Measurements from ENCODE around the gene FBXO21. TPM values are rescaled to one million over a fixed set of nuclear protein-coding genes. Genes with fewer than 3 reads are reported as not detected.
"Not testable (repeated sequence)": the region's sequence is repeated elsewhere in the genome, so short reads cannot be mapped to it uniquely, and the experiment has no call there.

The FBXO21 gene
- total RNA-seq, 1 experiment from 2014 or later = 230 TPM

DNA sequence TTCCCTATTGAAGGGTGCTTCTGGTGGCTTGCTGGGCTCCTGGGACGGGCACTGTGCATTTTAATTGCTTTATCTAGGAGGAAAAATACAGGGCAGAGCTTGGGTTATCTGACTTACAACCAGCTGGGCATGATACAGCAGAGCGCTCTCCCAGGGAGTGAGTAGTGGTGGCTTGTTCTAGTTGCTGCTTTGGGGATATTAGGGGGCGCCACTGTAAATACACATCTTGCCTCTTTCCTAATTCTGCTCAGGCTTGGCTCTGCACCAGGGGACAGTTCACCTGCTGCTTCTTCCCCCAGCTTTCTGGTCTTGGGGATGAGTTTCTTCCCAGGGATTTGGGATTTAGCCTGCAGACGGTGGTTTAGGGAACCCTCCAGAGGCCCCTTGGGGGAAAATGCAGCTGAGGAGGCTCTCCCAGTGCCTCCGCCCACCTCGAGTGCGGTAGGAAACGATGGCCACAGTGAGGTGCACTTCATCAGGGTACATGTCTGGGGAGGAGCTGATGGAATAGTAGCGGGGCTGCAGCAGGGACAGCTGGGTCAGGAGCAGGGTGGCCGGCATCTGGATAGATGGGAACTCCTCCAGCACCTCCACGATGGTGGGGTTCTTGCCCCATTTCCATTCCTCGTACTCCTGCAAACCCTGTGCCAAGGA is 36.9 kb upstream of the FBXO21 start:
- Histone ChIP-seq H3K4me3 (ENCODE audit: low read length) (no peak overlapping the region), H3F3A (ENCODE audit: low read length, unreplicated experiment) (no peaks in the 10 kb centered on the region), H3K9me3 (ENCODE audit: low read length) (no peaks in the 10 kb centered on the region), H3K4me2 (ENCODE audit: low read length) (no peak overlapping the region), H3K27ac (ENCODE audit: low read length) (no peak overlapping the region), H3K79me2 (ENCODE audit: low read length) (no peaks in the 10 kb centered on the region), H3K9me2 (replicated peaks; ENCODE audit: low read length) (no peaks in the 10 kb centered on the region), H3K36me3 (ENCODE audit: low read depth, low read length) (no peaks in the 10 kb centered on the region), H3K9ac (ENCODE audit: low read length) (no peak overlapping the region), H3K27me3 (ENCODE audit: low read length) (no peaks in the 10 kb centered on the region), H4K20me1 (ENCODE audit: low read length) (no peaks in the 10 kb centered on the region), H2AFZ (ENCODE audit: low read length) (no peak overlapping the region), H3K4me1 (ENCODE audit: insufficient read depth, low read length) (peaks cover 3% of the 10 kb centered on the region; the same call in 1 of the 2 replicates)
- ChIA-PET CTCF (no interaction called here), POLR2A (ENCODE audit: unreplicated experiment) (no interaction called here)
- no TSS peak for BruUV-seq (replicated peaks)
- no peak for ATAC-seq
- TF ChIP-seq, protein P1, sequence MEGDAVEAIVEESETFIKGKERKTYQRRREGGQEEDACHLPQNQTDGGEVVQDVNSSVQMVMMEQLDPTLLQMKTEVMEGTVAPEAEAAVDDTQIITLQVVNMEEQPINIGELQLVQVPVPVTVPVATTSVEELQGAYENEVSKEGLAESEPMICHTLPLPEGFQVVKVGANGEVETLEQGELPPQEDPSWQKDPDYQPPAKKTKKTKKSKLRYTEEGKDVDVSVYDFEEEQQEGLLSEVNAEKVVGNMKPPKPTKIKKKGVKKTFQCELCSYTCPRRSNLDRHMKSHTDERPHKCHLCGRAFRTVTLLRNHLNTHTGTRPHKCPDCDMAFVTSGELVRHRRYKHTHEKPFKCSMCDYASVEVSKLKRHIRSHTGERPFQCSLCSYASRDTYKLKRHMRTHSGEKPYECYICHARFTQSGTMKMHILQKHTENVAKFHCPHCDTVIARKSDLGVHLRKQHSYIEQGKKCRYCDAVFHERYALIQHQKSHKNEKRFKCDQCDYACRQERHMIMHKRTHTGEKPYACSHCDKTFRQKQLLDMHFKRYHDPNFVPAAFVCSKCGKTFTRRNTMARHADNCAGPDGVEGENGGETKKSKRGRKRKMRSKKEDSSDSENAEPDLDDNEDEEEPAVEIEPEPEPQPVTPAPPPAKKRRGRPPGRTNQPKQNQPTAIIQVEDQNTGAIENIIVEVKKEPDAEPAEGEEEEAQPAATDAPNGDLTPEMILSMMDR (conservative IDR thresholded peaks at IDR 0.05; ENCODE audit: low read depth, low read length) = no peak
- TF ChIP-seq EZH2phosphoT487 (IDR thresholded peaks at IDR 0.05; ENCODE audit: borderline replicate concordance, low read length) = no peak
- no peak for TF ChIP-seq EZH2 (IDR thresholded peaks at IDR 0.05; ENCODE audit: low read length, unreplicated experiment)
- intact Hi-C loops (cut with micrococcal nuclease) = no loop called here
- DNase-seq = no peak

DNA sequence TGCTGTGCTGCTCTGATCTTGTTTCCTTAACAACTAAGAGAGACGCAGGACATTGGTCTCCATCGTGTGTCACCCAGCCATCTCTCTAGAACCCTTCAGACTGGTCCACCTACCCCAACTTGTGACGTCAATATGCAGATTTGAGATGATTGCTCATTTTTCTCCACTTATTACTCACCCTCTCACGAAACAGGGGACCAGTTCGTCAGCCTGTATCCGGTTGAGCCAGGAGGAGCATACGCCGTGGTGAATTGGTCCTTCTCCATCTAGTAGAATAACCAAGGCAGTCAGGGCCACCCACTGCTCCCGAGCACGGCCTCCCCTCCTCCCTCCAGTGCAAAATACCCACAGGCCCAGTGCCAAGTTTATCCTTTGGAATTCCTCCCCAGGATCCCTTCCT is 36.2 kb upstream of the FBXO21 start:
- CTCF ChIA-PET = no interaction called here
- BruUV-seq (replicated peaks) = no TSS peak
- Histone ChIP-seq H3K79me2 (ENCODE audit: low read length) (no peaks in the 10 kb centered on the region), H3K36me3 (ENCODE audit: low read depth, low read length) (no peaks in the 10 kb centered on the region), H4K20me1 (ENCODE audit: low read length) (no peaks in the 10 kb centered on the region), H3K27ac (ENCODE audit: low read length) (no peak overlapping the region), H3F3A (ENCODE audit: low read length, unreplicated experiment) (no peaks in the 10 kb centered on the region), H3K9ac (ENCODE audit: low read length) (no peak overlapping the region), H3K4me2 (ENCODE audit: low read length) (no peak overlapping the region), H3K9me3 (ENCODE audit: low read length) (no peaks in the 10 kb centered on the region), H3K9me2 (replicated peaks; ENCODE audit: low read length) (no peaks in the 10 kb centered on the region), H3K4me3 (ENCODE audit: low read length) (no peak overlapping the region), H3K27me3 (ENCODE audit: low read length) (no peaks in the 10 kb centered on the region), H2AFZ (ENCODE audit: low read length) (no peak overlapping the region), H3K4me1 (ENCODE audit: insufficient read depth, low read length) (peaks cover 3% of the 10 kb centered on the region; the same call in 1 of the 2 replicates)
- TF ChIP-seq EZH2phosphoT487 (IDR thresholded peaks at IDR 0.05; ENCODE audit: borderline replicate concordance, low read length) (no peak), EZH2 (IDR thresholded peaks at IDR 0.05; ENCODE audit: low read length, unreplicated experiment) (no peak)
- TF ChIP-seq, protein P1 (conservative IDR thresholded peaks at IDR 0.05; ENCODE audit: low read depth, low read length) = no peak
- intact Hi-C loops (cut with micrococcal nuclease) = no loop called here
- no peak for ATAC-seq
- POLR2A ChIA-PET (ENCODE audit: unreplicated experiment) = no interaction called here
- no peak for DNase-seq

DNA sequence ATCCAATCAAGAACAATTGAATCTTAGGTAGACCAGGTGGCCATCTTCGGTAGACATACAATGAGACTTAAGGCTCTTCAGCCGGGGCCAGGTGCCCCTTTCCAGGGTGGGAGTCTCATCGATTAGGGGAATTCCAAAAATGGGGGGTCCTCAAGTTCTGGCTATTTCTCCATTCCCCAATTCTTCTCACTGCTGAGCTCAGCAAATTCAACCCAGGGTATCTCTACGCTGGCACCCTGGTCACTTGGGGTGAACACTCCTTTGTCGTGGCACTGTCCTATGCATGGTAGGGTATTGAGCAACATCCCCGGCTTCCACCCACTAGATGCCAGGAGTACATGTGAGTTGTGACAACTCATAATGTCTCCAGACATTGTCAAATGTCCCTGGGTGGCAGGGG is 34.9 kb upstream of the FBXO21 start:
- intact Hi-C loops (cut with micrococcal nuclease) = no loop called here
- ATAC-seq (no peak), DNase-seq (no peak)
- no peak overlapping the region for H3K9ac ChIP-seq (ENCODE audit: low read length)
- no peaks in the 10 kb centered on the region for H3K9me2 ChIP-seq (replicated peaks; ENCODE audit: low read length)
- ChIA-PET POLR2A (ENCODE audit: unreplicated experiment) (no interaction called here), CTCF (no interaction called here)
- no peak overlapping the region for H3K27ac ChIP-seq (ENCODE audit: low read length)
- no peaks in the 10 kb centered on the region for H3K9me3 ChIP-seq (ENCODE audit: low read length)
- H3K4me1 ChIP-seq (ENCODE audit: insufficient read depth, low read length) = peaks cover 3% of the 10 kb centered on the region; the same call in 1 of the 2 replicates
- no peak for TF ChIP-seq EZH2phosphoT487 (IDR thresholded peaks at IDR 0.05; ENCODE audit: borderline replicate concordance, low read length)
- TF ChIP-seq, protein P1 (conservative IDR thresholded peaks at IDR 0.05; ENCODE audit: low read depth, low read length) = no peak
- TF ChIP-seq EZH2 (IDR thresholded peaks at IDR 0.05; ENCODE audit: low read length, unreplicated experiment) = no peak
- H3K4me3 ChIP-seq (ENCODE audit: low read length) = no peak overlapping the region
- no TSS peak for BruUV-seq (replicated peaks)
- no peaks in the 10 kb centered on the region for H3K79me2 ChIP-seq (ENCODE audit: low read length)
- no peak overlapping the region for H2AFZ ChIP-seq (ENCODE audit: low read length)
- no peak overlapping the region for H3K4me2 ChIP-seq (ENCODE audit: low read length)
- H3F3A ChIP-seq (ENCODE audit: low read length, unreplicated experiment) = no peaks in the 10 kb centered on the region
- no peaks in the 10 kb centered on the region for H4K20me1 ChIP-seq (ENCODE audit: low read length)
- peaks cover 7% of the 10 kb centered on the region for H3K27me3 ChIP-seq (ENCODE audit: low read length)
- H3K36me3 ChIP-seq (ENCODE audit: low read depth, low read length) = no peaks in the 10 kb centered on the region

DNA sequence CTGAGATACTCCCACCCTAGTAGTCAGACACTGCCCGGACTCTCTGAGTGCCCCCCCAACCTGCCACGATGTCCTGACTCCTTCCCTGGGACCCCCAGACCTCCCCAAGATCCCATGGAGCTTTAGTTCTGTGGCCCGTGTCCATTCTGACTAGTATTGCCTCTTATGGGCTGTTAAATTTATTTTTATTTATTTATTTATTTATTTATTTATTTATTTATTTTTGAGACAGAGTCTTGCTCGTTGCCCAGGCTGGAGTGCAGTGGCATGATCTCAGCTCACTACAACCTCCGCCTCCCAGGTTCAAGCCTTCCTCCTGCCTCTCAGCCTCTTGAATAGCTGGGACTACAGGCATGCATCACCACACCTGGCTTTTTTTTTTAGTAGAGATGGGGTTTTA is 30.7 kb upstream of the FBXO21 start:
- H3K79me2 ChIP-seq (ENCODE audit: low read length); H3K9me3 ChIP-seq (ENCODE audit: low read length); H3K4me1 ChIP-seq (ENCODE audit: insufficient read depth, low read length); DNase-seq; H3F3A ChIP-seq (ENCODE audit: low read length, unreplicated experiment); H3K9me2 ChIP-seq (replicated peaks; ENCODE audit: low read length); H3K4me2 ChIP-seq (ENCODE audit: low read length); H3K27ac ChIP-seq (ENCODE audit: low read length); H2AFZ ChIP-seq (ENCODE audit: low read length); H3K36me3 ChIP-seq (ENCODE audit: low read depth, low read length); POLR2A ChIA-PET (ENCODE audit: unreplicated experiment); H4K20me1 ChIP-seq (ENCODE audit: low read length); intact Hi-C loops (cut with micrococcal nuclease); H3K4me3 ChIP-seq (ENCODE audit: low read length); ATAC-seq; H3K9ac ChIP-seq (ENCODE audit: low read length); BruUV-seq (replicated peaks): not testable (repeated sequence)
- CTCF ChIA-PET = interaction anchor here (0.6 kb wide), 1 partner anchor 11 kb away, joined by 3 read pairs; no protein-coding TSS in a partner anchor
- H3K27me3 ChIP-seq (ENCODE audit: low read length) = peaks cover 36% of the 10 kb centered on the region
